Stimulated activated CD8-positive, alpha-beta memory T cell treated with anti-CD3 and anti-CD28 coated beads, Interleukin-12 subunit alpha, Interleukin-12 subunit beta, amount 100 ng/mL, for 24 hours (primary cell): ENCODE results near the gene ARHGEF38.
"Not testable (repeated sequence)": the region's sequence is repeated elsewhere in the genome, so short reads cannot be mapped to it uniquely, and the experiment has no call there.

Experiments
- DNase-seq: peaks from one replicate; pipeline ENCODE4 v3.0.0-alpha.2; 2020; ENCODE audit errors: extremely low read depth

ARHGEF38 gene

DNA sequence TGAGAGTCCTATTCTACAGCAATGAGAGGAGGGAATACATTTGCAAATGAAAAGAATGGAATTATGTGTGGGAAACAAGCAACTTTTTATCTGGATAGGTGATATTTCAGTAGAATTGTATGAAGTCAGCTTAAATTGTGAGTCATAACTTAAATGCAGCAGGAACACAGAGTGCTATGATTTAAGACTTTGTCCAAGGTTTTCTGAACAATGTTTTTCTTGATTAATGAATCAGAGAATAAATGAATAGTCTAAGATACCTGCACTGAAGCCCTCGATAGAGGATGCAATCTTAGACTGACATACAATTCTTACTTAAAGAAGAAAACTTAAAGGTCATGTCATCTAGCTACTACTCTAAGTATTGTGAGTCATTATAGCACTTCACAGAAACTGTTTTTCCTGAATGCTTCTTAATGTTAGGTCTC is 8.0 kb downstream of the ARHGEF38 start:
- DNase-seq = no peak

DNA sequence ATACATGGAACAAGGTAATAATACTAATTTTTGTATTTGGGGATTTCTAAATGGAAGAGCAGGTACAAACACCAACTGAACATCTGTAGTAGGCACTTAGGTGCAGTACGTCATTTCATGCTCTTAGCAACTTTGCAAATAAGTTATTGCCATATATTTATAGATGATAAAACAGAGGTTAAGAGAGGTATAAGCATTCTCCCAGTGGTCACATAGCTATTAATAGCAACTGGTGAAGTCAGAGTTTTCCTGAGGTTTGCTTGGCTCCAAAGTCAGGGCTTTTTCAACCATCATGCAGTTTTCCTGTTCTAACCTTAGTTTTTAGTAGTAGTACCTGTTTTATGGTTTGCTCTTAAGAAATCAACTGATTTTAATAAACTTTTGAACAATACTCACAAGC is 10.9 kb downstream of the ARHGEF38 start:
- no peak for DNase-seq

DNA sequence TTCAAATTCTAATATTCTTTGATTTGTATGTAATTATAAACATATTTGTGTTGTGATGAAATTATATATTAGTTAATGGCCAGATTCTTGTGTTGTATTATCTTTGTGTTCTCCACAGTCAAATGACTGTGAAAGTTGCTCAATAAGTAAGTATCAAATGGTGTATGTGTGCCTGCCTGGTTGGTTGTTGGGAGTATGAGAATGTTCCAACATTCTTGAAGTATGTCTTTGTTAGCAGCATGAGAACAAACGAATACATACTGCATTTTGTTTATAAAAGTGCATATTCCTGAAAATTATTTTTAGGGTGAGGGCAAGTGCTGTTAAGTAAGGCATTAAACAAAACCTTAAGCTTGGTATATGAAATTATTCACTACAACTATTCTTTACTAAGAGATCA is 16.2 kb downstream of the ARHGEF38 start:
- DNase-seq = no peak

DNA sequence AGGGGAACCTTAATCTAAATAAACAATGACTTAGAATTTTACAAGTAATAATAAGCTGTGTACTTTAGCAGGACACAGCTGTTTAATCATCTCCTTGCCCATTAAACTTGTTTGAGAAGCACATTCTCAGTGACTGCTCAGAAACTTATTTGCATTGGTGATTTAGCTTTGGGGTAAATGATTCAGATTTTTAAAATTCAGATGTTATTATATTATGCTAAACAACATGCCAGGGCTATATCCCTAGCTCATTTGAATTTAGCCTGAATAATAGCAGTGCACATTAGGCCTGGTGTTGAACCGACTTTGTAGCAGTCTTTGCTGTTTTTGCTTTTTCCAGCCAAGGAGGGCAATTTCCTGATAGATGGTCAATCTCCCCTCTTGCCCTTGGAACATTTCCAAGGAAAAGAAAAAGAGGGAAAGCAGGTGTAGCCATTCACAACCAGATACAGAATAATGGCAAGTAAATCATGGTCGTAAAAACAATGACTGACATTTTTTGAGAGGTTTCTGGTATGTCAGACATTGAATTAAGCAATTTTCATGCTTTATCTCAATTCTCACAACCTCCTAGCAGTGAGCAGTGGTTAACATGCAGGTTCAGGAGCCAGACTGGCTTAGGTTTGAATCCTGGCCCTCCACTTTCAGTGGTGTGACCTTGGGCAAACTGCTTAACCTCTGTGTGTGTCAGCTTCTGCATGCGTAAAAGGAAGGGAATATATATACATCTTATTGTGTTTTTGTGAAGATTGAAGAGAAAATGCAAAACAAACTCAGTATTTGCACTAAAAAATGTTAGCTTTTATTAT is 16.8 kb downstream of the ARHGEF38 start:
- DNase-seq = no peak

DNA sequence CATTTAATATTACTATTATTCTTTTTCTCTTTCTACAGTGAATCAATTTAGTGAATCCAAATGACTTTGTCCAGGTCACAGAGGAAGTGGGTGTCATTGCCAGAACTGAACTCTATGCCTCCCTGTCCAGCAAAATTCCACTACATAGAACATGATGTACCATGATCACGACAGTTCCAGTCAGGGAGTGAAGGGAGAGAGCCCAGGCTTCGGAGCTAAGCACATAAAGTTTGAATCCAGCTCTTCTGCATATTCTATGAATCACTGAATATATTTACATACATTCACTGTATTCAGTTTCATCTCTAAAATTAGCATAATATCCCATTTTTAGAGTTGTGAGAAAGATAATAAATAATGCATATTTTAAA is 17.4 kb downstream of the ARHGEF38 start:
- no peak for DNase-seq

DNA sequence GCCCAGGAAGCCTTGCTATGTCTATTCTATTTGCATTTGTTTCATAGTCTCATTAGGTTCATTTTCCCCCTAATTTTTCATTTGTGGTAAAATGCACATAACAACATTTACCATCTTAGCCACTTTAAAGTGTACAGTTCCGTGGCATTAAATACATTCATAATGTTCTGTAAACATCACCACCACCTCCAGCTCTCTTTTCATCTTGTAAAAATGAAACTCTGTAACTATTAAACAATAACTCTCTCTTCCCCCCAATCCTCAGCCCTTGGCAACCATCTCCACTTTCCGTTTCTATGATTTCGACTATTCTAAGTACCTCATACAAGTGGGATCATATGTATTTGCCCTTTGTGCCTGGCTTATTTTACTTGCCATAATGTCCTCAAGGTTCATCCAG is 19.9 kb downstream of the ARHGEF38 start:
- DNase-seq = no peak

DNA sequence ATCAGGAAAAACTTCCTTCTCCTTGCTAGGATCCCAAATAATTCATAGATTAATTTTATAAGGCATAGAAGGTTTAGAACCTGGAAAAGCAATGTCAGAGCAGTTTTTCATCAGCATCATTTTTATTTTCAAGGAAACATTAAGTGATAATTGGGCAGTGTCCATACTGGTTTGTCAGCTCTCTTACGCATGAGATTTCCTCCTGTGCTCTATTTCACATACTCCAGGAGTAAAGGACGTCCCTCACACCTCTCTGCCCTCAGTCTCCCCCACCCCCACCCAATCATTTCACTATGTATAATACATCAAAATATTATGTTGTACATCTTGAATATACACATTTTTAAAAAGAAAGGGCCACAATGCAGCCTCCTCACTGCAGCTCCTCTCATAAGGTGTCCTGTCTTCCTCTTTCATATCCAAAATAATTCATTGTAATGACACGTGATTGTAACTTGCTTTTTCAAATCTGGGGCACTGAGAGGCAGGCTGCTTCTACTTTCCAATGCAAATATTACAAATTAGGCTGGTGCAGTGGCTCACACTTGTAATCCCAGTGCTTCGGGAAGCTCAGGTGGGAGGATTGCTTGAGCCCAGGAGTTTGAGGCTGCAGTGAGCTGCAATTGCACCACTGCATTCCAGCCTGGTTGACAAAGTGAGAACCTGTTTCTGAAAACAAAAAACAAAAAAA is 34.4 kb downstream of the ARHGEF38 start:
- DNase-seq = no peak

DNA sequence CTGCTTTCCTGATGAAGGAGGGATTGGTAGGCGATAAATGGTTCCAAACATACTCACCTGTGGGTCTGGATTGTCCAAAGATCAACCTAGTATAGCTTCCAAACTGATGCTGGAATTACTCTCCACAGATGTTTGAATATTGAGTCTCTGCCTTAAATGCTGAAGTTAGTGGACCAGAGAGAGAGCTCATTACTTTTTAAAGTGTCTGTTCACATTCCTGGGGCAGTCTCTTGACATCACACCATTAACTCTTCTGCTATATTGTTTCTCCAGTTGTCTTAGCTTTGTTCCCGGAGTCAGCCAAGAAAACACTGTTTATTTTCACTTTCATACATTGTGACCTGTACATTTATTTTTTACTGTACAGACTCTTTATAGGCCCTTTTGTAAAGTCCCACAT is 35.4 kb downstream of the ARHGEF38 start:
- DNase-seq = no peak

DNA sequence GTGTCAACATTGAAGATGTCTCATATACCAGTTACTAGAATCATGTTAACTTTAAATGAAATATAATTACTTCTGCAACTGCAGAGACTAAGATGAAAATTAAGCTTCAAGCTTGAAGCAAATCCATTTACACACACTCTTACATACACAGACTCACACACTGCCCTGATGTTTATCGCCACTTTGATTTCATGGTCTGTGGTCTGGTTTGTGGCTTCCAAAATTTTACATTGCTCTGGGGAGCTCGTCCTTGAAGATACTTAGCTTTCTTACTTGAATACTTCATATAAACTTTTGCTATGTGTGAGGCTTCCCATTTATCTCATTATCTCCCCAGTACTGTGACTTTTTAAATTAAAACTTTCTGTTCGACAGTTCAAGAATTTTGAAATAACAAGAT is 35.8 kb downstream of the ARHGEF38 start:
- DNase-seq = no peak

DNA sequence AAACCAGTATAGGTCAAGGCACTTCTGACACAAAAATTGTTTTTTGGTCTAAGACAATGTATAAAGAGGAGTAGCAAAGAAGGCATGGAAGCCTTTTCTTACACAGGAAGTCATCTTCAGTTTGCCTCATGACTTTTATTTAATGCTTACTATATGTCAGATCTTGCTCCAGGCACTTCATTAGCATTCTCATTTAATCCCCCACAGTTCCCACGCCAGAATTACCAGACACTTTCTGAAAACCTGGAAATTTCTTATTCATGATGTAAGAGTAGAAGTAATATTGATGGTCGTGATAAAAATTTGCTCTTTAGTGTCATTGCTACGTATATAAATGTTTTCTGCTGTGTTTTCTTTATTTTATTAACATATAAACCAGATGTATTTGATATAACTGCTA is 39.2 kb downstream of the ARHGEF38 start:
- no peak for DNase-seq

DNA sequence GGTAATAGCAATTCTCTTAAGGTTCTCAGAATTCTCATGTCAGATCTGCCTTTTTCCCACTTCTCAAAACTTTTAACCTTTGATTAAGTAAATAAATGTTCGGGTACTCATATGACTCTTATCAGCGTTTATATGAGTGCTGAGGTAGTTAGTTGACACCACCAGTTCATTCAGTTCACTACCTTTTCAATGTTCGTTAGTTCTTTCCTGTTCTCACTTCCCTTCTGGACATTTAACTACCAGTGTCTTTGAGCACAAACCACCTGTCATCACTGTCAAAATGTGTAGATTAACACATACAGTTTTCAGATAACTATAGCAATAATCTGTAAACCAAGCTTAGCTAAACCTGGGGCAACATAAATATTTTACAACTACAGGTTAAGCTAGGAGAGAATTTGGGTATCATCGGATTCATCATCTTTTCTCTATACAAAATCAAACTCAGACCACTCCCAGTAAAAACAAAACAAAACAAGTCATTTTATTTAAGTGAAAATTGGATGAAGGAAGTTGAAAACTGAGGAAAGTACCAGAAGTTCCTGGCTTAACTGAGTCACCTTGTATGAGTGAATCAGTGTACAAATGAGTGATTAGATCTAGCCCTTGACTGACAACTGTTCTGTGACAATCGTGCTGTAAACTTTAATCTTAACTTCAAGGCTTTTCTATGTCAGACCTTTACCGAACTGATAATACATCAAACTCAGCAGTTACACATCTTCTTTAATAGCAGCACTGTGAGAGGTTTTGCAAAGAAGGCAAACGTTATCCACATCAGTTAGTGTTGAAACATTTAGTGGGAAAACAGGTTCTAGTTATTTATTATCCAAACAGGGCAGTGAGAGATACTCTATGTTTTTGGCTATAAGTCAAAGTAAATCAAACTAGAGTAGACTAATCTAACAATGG is 41.9 kb downstream of the ARHGEF38 start:
- DNase-seq = no peak

DNA sequence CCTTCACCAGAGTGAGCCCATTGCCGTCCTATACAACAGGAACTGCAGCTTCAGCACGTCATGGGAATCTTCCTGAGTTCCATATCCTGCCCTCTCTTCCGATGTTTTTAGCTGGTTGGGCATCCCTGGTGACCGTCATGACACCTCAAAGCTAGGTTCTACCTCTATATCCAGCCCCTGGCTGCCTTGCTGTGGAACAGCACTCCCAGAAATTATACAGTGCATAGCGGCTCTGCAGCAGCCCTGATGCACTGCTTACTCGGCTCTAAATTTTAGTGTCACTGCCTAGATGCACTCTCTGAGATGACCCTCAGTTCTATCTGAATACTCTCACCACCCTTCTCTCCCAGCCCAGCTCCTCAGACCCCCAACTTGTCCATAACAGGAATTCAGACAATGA is 44.3 kb downstream of the ARHGEF38 start:
- DNase-seq = no peak

DNA sequence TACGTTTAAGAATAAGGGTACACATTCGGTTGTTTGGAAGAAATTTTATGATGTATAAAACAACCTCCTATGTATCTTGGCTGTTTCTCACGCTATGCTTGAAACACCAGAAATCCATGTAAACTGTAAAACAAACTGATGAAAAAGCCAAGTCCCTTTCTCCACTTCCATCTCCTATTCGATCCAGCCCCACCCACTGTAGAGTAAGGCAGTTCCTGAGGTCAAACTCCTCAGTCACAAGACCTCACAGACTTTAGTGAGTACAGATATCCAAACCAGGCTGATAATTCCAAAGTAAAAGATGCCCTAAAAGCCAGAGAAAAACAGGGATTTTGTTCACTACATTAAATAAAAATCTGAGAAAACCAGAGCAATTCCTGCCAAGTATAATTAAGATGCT is 45.6 kb downstream of the ARHGEF38 start:
- no peak for DNase-seq

DNA sequence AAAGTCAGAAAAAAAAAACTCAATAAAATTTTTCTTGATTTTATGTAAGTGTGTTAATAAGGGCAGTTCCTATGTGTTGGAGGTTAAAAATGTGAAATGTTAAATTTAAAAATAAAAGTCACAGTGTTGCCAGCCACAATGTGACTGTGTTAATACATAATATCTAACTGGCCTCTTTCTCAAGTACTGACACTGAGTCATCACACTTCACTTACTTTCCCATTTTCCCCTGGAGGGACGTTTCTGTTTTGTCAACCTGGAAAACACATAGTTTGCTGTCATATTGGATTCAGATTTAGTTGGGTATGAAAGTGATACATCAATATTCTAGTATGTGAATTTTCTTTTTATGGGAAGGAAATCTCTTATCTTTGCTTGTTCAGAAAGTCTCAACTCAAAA is 46.4 kb downstream of the ARHGEF38 start:
- DNase-seq = no peak

DNA sequence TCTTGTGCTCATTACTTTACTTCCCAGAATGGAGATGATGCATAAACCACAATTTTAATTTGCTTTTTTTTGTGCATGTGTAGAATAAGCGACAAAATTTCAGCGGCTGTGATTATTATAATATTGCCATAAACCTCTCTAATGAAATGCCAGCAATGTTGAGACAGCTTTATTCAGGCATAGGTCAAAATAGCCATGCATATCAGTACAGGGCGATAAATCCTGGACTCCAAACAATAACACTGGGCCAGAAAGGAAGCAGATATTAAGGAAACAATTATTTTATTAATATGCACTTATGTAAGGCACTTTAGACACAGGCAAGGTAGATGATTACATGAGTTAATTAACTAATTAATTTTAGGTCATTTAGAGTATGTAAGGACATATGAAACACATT is 47.1 kb downstream of the ARHGEF38 start:
- DNase-seq = no peak

DNA sequence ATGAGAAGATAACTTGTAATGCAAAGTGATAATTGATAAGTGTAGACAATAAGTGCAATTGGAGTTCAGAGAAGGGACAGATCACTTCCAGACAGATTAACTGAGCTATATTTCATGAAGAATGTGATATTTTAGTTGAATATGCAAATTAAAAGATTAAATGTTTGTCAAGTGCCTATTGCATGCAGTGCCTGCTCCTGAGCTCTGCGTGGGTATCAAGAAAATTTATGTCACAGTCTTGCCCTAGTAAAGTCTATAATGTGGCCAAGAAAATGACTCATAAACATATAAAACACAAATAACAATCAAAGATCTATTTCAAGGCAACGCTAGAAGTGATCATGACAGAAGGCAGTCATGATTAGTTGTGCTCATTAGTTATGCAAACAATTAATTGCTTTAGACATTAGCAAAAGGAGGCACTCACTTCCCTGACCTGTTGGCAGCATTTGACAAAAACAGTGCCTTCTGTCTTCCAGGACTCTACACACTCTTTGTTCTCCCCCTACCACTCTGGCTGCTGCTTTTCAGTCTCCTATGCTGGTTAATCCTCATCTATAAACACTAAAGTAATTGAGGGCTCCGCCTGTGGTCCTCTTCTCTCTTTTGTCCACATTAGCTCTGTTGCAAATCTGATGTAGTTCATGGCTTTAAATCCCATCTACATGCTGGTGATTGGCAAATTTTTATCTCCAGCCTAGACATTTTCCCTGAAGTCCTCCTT is 47.7 kb downstream of the ARHGEF38 start:
- DNase-seq = no peak

DNA sequence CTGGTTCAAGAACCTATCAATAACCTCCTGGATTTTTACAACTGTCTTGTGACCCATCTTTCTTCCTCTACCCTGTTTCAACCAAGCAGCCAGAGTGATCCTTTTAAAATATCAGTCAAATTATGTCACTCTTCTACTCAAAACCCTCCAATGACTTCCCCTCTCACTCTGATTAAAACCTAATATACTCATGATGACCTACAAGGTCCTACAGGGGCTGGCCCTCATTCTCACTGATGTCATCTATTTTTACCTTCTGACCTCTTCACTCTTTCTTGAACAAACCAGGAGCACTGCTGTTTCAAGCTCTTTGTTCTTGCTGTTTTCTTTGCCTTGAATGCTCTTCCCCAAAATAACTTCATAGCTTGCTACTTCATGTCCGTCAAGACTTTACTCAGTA is 48.5 kb downstream of the ARHGEF38 start:
- no peak for DNase-seq

DNA sequence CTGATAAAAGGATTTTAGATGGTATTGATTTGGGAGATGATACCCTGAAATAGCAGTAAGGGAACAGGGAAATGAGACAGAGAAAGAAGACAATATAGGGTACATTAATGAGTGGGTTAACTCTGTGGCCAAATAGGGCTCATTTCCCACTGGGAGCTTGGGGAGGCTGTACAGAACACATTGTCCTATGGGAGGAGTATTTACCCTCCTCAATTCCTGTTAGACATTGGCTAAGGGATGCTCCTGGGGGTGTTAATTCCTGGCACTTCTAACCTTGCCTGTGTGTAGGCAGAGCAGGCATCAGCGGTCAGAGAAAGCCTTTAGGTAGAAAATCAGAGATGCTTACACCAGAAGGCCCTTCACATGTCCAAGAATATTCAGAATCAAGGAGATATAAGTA is 49.0 kb downstream of the ARHGEF38 start:
- no peak for DNase-seq

DNA sequence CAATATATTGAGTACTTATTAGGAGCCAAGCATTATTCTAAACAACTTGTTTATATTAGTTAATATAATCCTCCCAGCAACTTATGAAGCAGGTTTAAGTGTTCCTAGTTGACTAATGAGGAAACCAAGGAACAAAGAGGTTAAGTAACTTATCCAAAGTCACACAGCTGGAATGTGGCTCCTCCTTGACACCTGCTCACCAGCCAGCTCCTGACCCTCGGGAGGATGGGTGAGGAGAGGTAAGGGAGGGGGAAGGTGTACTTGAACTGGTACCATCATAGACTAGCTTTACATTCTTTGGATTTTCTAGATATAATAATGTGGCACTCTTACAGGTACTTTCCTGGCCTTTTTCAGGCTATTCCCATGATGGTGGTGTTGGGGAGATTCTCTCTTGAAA is 50.7 kb downstream of the ARHGEF38 start:
- DNase-seq = no peak

DNA sequence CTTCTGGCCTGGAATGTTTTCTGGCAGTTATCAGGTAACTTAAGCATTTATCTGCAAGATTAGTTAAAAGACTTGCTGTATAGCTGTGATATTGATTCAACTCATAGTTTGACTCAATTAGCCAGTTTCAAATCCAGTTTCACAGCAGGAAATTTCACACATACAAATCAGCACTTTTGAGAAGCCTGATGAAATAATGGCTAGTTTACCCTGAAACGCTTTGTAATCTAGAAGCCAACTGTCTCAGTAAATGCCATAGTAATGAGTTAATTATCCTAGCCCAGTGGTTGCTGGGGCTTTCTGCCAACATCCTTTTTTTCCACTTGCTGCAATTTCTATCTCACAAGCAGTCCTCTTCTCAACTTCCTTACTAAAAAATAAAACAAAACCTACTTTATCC is 53.1 kb downstream of the ARHGEF38 start:
- DNase-seq = no peak

DNA sequence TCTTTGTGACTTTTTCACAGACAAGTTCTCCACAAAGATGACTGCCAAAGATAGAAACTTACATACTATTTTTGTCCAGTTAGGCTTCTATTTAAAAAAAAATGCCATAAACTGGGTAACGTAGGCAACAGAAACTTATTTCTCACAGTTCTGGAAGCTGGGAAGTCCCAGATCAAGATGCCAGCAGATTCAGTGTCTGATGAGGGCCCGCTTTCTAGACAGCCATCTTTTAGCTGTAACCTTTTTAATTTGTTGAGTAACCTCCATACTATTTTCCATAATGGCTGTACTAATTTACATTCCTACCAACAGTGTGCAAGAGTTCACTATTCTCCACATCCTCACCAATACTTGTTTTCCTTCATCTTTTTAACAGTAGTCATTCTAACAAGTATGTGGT is 55.5 kb downstream of the ARHGEF38 start:
- DNase-seq = no peak

DNA sequence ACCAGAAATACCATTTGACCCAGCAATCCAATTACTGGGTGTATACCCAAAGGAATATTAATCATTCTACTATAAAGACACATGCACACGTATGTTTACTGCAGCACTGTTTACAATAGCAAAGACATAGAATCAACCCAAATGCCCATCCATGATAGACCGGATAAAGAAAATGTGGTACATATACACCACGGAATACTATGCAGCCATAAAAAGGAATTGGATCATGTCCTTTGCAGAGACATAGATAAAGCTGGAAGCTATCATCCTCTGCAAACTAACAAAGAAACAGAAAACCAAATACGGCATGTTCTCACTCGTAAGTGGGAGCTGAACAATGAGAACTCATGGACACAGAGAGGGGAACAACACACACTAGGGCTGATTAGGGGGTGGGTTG is 57.4 kb downstream of the ARHGEF38 start:
- DNase-seq = not testable (repeated sequence)
